ENCODE results near the gene KNTC1. TPM values are rescaled to one million over a fixed set of nuclear protein-coding genes. Genes with fewer than 3 reads are reported as not detected.

Gene KNTC1
- total and polyA plus RNA-seq, 2 of the 8 experiments (the other 6 are each of a cell fraction or from before 2014, with no cell fraction given) = 52.7 to 80.2 TPM

- Histone ChIP-seq H3K56ac (replicated peaks; ENCODE audit: insufficient read length, low read depth, low read length) (no peak overlapping the region), H3K23me2 (ENCODE audit: low read depth, low read length) (peaks cover 10% of the 10 kb centered on the region), H3K4me3 (ENCODE audit: extremely low read depth in 1 of 4, insufficient read depth in 2 of 4, low read depth in 3 of 4, low read length in 4 of 4) (no peak overlapping the region), H3K23ac (ENCODE audit: insufficient read length) (no peak overlapping the region), H2AFZ (ENCODE audit: low read length) (no peak overlapping the region), H3K9me3 (ENCODE audit: insufficient read depth in 2 of 2, low read depth in 1 of 2, low read length in 1 of 2) (no peaks in the 10 kb centered on the region), H3K27me3 (replicated peaks in 1 of 4; ENCODE audit: control insufficient read depth in 3 of 4, extremely low read depth in 1 of 4, insufficient read depth in 3 of 4, low read length in 3 of 4) (no peaks in the 10 kb centered on the region), H2BK5ac (ENCODE audit: low read depth, low read length) (no peak overlapping the region), H3K9ac (replicated peaks in 1 of 4; ENCODE audit: extremely low read depth in 1 of 4, low read depth in 3 of 4, low read length in 3 of 4) (peak overlapping the region in 1 of 4 experiments; percentile 0; a peak in 1 of 7 replicates), H3K4ac (replicated peaks; ENCODE audit: insufficient read length, low read depth, low read length) (no peak overlapping the region), H4K91ac (replicated peaks; ENCODE audit: insufficient read length, low read length) (no peak overlapping the region), H3K4me2 (ENCODE audit: insufficient read depth in 1 of 2, low read depth in 2 of 2, low read length in 2 of 2) (no peak overlapping the region; a peak in 1 of 4 replicates), H2AK5ac (ENCODE audit: low read depth, low read length) (no peak overlapping the region), H3K4me1 (replicated peaks in 1 of 4; ENCODE audit: control insufficient read depth in 3 of 4, insufficient read depth in 4 of 4, low read length in 3 of 4) (no peaks in the 10 kb centered on the region; a peak in 2 of 7 replicates), H2BK15ac (ENCODE audit: low read length) (no peak overlapping the region), H2BK20ac (ENCODE audit: low read length) (no peak overlapping the region), H3K79me2 (ENCODE audit: control insufficient read depth in 1 of 2, insufficient read depth in 2 of 2, low read length in 2 of 2) (peaks cover 32 to 81% of the 10 kb centered on the region in 2 experiments), H4K8ac (ENCODE audit: extremely low read depth, insufficient read depth, low read length) (no peak overlapping the region), H3K27ac (ENCODE audit: low read depth, low read length) (no peak overlapping the region), H3K36me3 (ENCODE audit: control insufficient read depth in 2 of 4, insufficient read depth in 4 of 4, low read length in 3 of 4) (peaks cover 0 to 38% (median 16%) of the 10 kb centered on the region in 4 experiments; a peak in 5 of 8 replicates), H2BK12ac (ENCODE audit: low read depth, low read length) (no peak overlapping the region), H2BK120ac (replicated peaks; ENCODE audit: low read depth, low read length) (no peak overlapping the region), H4K5ac (ENCODE audit: insufficient read length, low read depth, low read length) (no peak overlapping the region), H4K20me1 (replicated peaks in 1 of 2; ENCODE audit: control insufficient read depth in 1 of 2, insufficient read depth in 2 of 2, low read length in 2 of 2) (peaks cover 0 to 6% of the 10 kb centered on the region in 2 experiments), H3K14ac (ENCODE audit: insufficient read length) (no peak overlapping the region), H3K18ac (ENCODE audit: extremely low read depth, low read length) (no peak overlapping the region), H3K79me1 (ENCODE audit: low read depth, low read length) (peaks cover 3% of the 10 kb centered on the region; the same call in 1 of the 2 replicates)
- POLR2A ChIA-PET (ENCODE audit: partially characterized antibody) = interaction anchor here (1.5 to 49.0 kb wide), 4 partner anchors 3 to 65 kb away, joined by 4 to 1221 read pairs (median 622); partner anchors contain the start of genes KNTC1, RSRC2 and ZCCHC8
- 92% methylated on average over 6 of the region's 6 CpGs; no CpG with 5 or more reads in 1 of the 2 experiments for WGBS, 2 experiments (ENCODE audit: extremely low coverage in 1 of 2, insufficient coverage in 1 of 2, insufficient read length in 1 of 2, insufficient replicate concordance in 2 of 2, low coverage in 1 of 2, low lambda C conversion rate in 2 of 2, missing lambda C conversion rate in 1 of 2)
- CTCF ChIA-PET (ENCODE audit: partially characterized antibody) = no interaction called here
- no peak for DNase-seq (ENCODE audit: low read depth in 1 of 2, low spot score in 2 of 2)
- TF ChIP-seq CBX8 (IDR thresholded peaks at IDR 0.05; ENCODE audit: borderline replicate concordance, low read depth, low read length) (no peak), JUN (IDR thresholded peaks at IDR 0.05; ENCODE audit: low read depth, low read length) (no peak), HDAC2 (IDR thresholded peaks at IDR 0.05; ENCODE audit: borderline replicate concordance in 1 of 2, low read depth in 2 of 2, low read length in 2 of 2) (no peak), CREB1 (IDR thresholded peaks at IDR 0.05) (no peak), SP2 (IDR thresholded peaks at IDR 0.05; ENCODE audit: low read length) (no peak), CTBP2 (IDR thresholded peaks at IDR 0.05; ENCODE audit: borderline replicate concordance, insufficient read depth, insufficient read length, low read length) (no peak), EGR1 (IDR thresholded peaks at IDR 0.05; ENCODE audit: borderline replicate concordance, low read depth, low read length) (no peak)
- TF ChIP-seq, protein P1, sequence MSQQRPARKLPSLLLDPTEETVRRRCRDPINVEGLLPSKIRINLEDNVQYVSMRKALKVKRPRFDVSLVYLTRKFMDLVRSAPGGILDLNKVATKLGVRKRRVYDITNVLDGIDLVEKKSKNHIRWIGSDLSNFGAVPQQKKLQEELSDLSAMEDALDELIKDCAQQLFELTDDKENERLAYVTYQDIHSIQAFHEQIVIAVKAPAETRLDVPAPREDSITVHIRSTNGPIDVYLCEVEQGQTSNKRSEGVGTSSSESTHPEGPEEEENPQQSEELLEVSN (IDR thresholded peaks at IDR 0.05) = no peak
- no peak for FAIRE-seq
Measured at GRCh38 chr12:122528992-122529391, 1.9 kb downstream of the KNTC1 start.
